Smooth muscle cell (in vitro differentiated cells): Measurements from ENCODE around the gene ABCC5. TPM values are rescaled to one million over a fixed set of nuclear protein-coding genes. Genes with fewer than 3 reads are reported as not detected.

Experiments
- DNase-seq: peaks from one replicate; lab custom pipeline; 2025; ENCODE audit not compliant: unreplicated experiment; lab: John Stamatoyannopoulos, UW
- H2AFZ ChIP-seq: fragments of 200-600 bp; sonication (generic); 2 replicates; pipeline ENCODE4 v1.6.0; 2016; ENCODE audit warnings: antibody characterized with exemption, low read depth, mild to moderate bottlenecking
- H3F3A ChIP-seq: fragments of 200-600 bp; sonication (generic); 2 replicates; pipeline ENCODE4 v1.6.0; 2017; ENCODE audit warnings: antibody characterized with exemption, low read depth
- H3K27ac ChIP-seq: fragments of 200-600 bp; sonication (generic); 2 replicates; pipeline ENCODE4 v1.5.1; 2016; ENCODE audit warnings: low read depth, mild to moderate bottlenecking
- H3K27me3 ChIP-seq: fragments of 200-600 bp; sonication (generic); 2 replicates; pipeline ENCODE4 v1.6.1; 2016; ENCODE audit warnings: low read depth, mild to moderate bottlenecking
- H3K36me3 ChIP-seq: fragments of 200-600 bp; sonication (generic); 2 replicates; pipeline ENCODE4 v1.5.1; 2016; ENCODE audit warnings: low read depth
- H3K4me1 ChIP-seq: fragments of 200-600 bp; sonication (generic); 2 replicates; pipeline ENCODE4 v1.5.1; 2016; ENCODE audit warnings: low read depth
- H3K4me2 ChIP-seq: fragments of 200-600 bp; sonication (generic); 2 replicates; pipeline ENCODE4 v1.6.0; 2016; ENCODE audit warnings: mild to moderate bottlenecking
- H3K4me3 ChIP-seq: fragments of 200-600 bp; sonication (generic); 2 replicates; pipeline ENCODE4 v1.5.1; 2016; ENCODE audit warnings: mild to moderate bottlenecking
- H3K79me2 ChIP-seq: fragments of 200-600 bp; sonication (generic); 2 replicates; pipeline ENCODE4 v1.6.0; 2016; ENCODE audit warnings: low read depth, mild to moderate bottlenecking
- H3K9ac ChIP-seq: fragments of 200-600 bp; sonication (generic); 2 replicates; pipeline ENCODE4 v1.6.0; 2016; ENCODE audit warnings: low read depth
- H3K9me3 ChIP-seq: fragments of 200-600 bp; sonication (generic); replicated peaks from 2 replicates; pipeline ENCODE4 v1.5.1; 2016; ENCODE audit warnings: low read depth
- H4K20me1 ChIP-seq: fragments of 200-600 bp; sonication (generic); 2 replicates; pipeline ENCODE4 v1.6.0; 2016; ENCODE audit warnings: low read depth
- CTCF ChIP-seq: fragments of 200-600 bp; sonication (generic); IDR thresholded peaks from 2 replicates; pipeline ENCODE4 v1.5.1; 2017; ENCODE audit warnings: borderline replicate concordance, mild to moderate bottlenecking, antibody characterized with exemption; ENCODE audit not compliant: insufficient read depth, poor library complexity, severe bottlenecking
- WGBS: methylation state at CpG from one replicate; pipeline ENCODE4 v1.1.7; 2016; ENCODE audit warnings: low lambda C conversion rate; 5-methylcytosine and 5-hydroxymethylcytosine counted together
- polyA plus RNA-seq: library from polyadenylated mRNA; unstranded; fragments of >200 nt; fragmentation: Nextera tagmentation; extraction: Ambion mirVana; gene quantifications from 2 replicates; pipeline ENCODE4 v1.2.1, GENCODE V29; 2016
- total RNA-seq: library from RNA; depleted of rRNA; stranded (reverse); fragments of >200 nt; gene quantifications from 2 replicates; pipeline ENCODE4 v1.2.3, GENCODE V29; 2014

The ABCC5 gene
- total and polyA plus RNA-seq, 2 experiments from 2014 or later = 18.2 to 20.0 TPM

- Histone ChIP-seq H2AFZ (no peak overlapping the region), H3K27me3 (no peaks in the 10 kb centered on the region), H3K4me3 (no peak overlapping the region), H3K4me1 (no peaks in the 10 kb centered on the region), H3K79me2 (no peaks in the 10 kb centered on the region), H3K36me3 (no peaks in the 10 kb centered on the region), H3K9ac (no peak overlapping the region), H3K9me3 (no peaks in the 10 kb centered on the region), H3F3A (no peaks in the 10 kb centered on the region), H4K20me1 (no peaks in the 10 kb centered on the region), H3K27ac (no peak overlapping the region), H3K4me2 (no peak overlapping the region)
- TF ChIP-seq CTCF = no peak
- no peak for DNase-seq
- 64% methylated on average over 9 of the region's 9 CpGs for WGBS
These were observed 40.3 kb upstream of the ABCC5 start for GRCh38 chr3:184058029-184058428.

GRCh38 chr3:184052767-184053166 lies 35.1 kb upstream of the ABCC5 start, which contains the start of gene HTR3C:
HTR3C (plus strand) TSS chr3:184053047; CDS start chr3:184053081, 34 bp downstream.
- H2AFZ ChIP-seq = no peak within 1 kb of the TSS
- 78% methylated on average over 4 of the region's 4 CpGs for WGBS
- no peak for TF ChIP-seq CTCF

GRCh38 chr3:184050217-184050847 lies 32.6 kb upstream of the ABCC5 start:
- Histone ChIP-seq H3K9me3 (no peaks in the 10 kb centered on the region), H3K36me3 (no peaks in the 10 kb centered on the region), H3K4me1 (no peaks in the 10 kb centered on the region), H3K27ac (no peak overlapping the region), H3K79me2 (no peaks in the 10 kb centered on the region), H3F3A (no peaks in the 10 kb centered on the region), H3K27me3 (no peaks in the 10 kb centered on the region), H3K4me3 (no peak overlapping the region), H2AFZ (no peak overlapping the region), H3K4me2 (no peak overlapping the region), H4K20me1 (no peaks in the 10 kb centered on the region), H3K9ac (no peak overlapping the region)
- WGBS = 92% methylated on average over 7 of the region's 7 CpGs
- TF ChIP-seq CTCF = no peak
- no peak for DNase-seq

More at GRCh38 chr3:184052767-184053166, 35.1 kb upstream of the ABCC5 start, which contains the start of gene HTR3C:
- Histone ChIP-seq H3K4me1 (no peaks in the 10 kb centered on the region), H3K9me3 (no peaks in the 10 kb centered on the region), H3K4me2 (no peak within 1 kb of the TSS), H3K36me3 (no peaks in the 10 kb centered on the region), H3K4me3 (no peak within 1 kb of the TSS), H3K27me3 (no peaks in the 10 kb centered on the region), H3K79me2 (no peaks in the 10 kb centered on the region), H3K9ac (no peak within 1 kb of the TSS), H3F3A (no peaks in the 10 kb centered on the region), H4K20me1 (no peaks in the 10 kb centered on the region), H3K27ac (no peak within 1 kb of the TSS)
- no peak for DNase-seq

GRCh38 chr3:184045995-184046394 lies 28.3 kb upstream of the ABCC5 start:
- Histone ChIP-seq H3K4me1 (no peaks in the 10 kb centered on the region), H3K9ac (no peak overlapping the region), H4K20me1 (no peaks in the 10 kb centered on the region), H3K27ac (no peak overlapping the region), H3K4me2 (no peak overlapping the region), H3K36me3 (no peaks in the 10 kb centered on the region), H3K27me3 (no peaks in the 10 kb centered on the region), H3K4me3 (no peak overlapping the region), H3F3A (no peaks in the 10 kb centered on the region), H2AFZ (no peak overlapping the region), H3K79me2 (no peaks in the 10 kb centered on the region), H3K9me3 (no peaks in the 10 kb centered on the region)
- TF ChIP-seq CTCF = no peak
- 95% methylated on average over 5 of the region's 5 CpGs for WGBS
- DNase-seq = no peak
